NCI-H345 treated with DMSO at 0.1 percent for 48 hours (cell line): Measurements from ENCODE around the gene TRIM41.
"Not testable (repeated sequence)": the region's sequence is repeated elsewhere in the genome, so short reads cannot be mapped to it uniquely, and the experiment has no call there.

Experiments
- DNase-seq: peaks from one replicate; lab custom pipeline; 2025; ENCODE audit not compliant: unreplicated experiment; lab: John Stamatoyannopoulos, UW

Gene TRIM41

DNA sequence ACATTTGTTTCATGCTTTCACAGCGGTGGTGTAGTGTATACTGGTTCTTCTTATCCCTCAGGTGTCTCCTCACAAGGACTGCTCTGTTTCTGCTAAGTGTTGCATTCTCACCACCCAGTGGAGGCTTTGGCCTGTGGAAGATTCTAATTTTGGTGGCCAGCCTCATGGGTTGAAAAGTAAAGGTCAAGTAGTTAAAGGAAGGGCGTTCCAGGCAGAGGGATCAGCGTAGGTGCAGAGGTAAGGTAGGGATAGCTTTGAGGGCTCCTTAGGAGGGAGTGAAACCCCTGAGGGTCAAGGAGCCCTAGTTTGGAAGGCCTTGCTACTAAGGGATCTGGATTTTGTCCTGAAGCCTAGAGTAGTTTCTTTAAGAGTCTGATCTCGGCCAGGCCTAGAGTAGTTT, 25.2 kb downstream of the TRIM41 start:
- no peak for DNase-seq

DNA sequence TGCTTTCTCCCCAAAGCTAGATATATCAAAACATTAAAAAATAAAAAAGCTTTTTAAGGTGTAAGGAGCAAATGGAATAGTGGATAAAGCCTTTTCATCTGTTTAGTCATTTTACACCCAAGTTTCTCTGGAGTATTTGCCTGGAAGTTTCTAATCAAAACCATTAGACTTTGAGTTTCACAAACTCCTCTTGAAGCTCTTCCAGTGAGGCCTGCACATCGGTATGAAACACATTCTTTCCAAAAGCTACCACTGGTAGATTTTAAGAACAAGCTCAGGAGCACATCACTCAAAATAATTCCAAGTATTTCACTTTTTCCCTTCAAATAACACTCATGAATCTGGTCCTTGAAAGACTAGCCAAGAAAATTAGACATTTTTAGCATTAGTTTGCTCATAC, 32.2 kb downstream of the TRIM41 start:
- DNase-seq = no peak

DNA sequence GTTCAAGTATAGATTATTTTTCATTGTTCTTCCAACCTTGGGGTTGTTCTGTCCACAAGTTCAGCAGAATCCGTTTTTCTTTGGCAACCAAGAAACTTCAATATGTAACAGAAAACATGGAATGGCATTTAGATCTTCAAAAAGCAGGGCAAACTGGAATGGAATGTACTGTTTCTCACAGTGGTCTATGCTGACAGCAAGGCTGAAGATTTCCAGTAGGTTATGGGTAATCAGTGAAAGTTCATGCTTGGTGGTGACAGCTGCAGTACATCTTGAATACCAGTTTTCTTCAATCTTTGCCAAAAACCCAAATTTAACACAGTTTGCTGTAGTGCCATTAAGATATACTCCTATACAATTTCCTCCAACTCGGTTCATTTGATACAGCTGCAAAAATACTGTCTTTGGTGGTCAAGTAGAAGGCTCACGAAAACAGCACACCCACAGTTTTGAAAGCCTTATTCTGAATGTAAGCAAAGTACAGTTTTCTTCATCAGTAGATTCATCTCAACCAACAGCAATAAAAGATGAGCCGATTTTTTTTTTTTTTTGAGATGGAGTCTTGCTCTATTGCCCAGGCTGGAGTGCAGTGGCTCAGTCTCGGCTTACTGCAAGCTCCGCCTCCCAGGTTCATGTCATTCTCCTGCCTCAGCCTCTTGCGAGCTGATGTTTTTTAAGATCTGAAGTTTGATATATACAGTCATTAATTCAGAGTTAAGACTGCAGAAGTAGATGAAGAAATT, 32.9 kb downstream of the TRIM41 start:
- DNase-seq = no peak

DNA sequence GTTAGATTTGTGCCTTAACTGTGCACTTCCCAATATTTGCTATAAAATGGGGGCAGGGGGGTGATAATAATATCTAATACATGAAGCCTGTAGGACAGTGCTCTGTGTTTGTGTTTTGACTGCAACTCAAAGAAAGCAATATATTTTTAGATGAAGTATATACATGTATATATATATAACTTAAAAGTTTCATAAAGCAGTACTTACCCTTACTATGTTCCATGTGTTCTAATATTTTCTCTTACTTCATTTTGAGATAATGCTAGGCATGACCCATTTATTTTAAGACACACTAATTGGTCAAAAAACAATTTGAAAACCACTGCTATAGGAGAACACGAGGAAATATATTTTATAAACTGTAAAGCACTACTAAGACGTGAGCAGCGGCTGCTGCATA, 35.5 kb downstream of the TRIM41 start:
- DNase-seq = no peak

DNA sequence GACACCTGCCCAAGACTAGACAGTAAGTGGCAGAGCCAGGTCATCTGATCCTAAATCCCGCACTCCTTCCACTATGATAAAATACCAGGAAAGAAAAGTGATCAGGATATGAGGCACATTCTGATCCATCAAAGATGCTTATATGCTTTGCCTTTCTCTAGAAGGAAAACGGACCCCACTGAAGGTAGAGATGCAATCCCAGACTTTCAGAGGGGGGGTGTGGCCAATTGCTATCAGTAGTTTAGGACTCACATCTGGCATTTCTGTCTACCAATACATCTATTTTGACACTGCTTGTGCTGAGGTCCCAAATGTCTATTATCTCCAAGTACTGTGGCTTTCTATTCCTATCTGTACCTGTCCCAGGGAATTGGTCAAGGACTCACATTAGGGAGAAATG, 36.2 kb downstream of the TRIM41 start:
- no peak for DNase-seq

DNA sequence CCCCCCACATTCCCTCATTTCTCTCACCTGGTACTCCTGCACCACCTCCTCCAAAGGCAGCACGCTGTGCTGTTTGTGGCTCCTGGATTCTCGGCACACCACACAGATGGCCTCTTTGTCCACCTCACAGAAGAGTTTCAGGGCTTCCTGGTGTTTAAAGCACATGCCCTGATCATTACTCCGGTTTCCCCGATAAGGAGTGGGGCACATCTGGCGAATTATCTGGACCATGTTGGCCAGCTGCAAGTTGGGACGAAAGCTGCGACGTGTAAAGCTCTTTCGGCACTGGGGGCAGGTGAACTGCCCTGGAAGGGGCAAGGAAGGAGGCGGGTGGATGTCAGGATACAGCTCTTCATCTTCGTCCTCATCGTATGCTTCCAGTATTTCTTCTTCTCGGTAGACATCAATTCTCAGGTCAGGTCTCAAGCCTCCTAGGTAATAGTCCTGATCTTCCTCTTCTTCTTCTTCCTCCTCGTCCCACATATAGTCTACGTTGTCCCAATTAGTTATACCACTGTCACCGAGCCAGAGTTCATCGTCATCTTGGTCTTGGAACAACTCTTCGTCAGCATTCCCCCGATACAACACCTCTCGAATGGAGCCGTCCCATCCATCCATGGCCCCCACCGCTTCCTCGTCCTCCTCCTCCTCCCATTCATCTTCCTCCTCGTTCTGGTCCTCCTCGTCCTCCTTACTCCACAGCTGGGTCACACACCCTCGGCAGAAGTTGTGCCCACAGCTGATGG, 37.1 kb downstream of the TRIM41 start:
- no peak for DNase-seq

DNA sequence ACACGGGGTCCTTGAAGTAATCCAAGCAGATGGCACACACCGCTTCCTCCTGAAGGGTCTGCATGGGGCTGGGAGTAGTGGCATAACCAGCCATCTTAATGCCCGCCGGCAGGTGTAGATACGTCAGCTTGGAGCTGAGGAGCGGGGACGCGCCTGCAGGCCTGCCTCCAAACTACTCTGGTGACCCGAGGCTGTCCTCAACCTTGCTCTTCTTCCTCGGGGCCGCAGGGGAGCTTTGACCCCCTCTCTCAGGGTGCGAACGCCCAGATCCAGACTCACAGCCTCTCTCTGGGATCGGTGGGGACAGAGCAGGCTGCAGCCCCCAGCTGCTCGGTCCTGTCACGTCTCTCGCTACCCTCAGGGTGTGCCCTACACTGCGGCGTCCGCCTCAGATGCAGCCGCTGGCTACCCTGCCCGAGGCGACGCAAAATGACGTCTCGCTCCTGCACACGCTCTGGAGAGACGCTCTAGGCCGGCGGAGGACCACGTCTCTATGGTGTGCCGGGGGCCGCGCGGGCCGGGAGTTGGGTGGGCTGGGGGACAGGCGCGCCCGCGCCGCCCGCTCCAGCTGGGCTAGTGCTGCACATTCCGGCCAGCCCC, 37.7 kb downstream of the TRIM41 start, which contains the start of gene TRIM52:
TRIM52 (minus strand) TSS at position 424 of the 600 bp plus-strand sequence; CDS start at position 94, 330 bp downstream.
- no peak for DNase-seq

DNA sequence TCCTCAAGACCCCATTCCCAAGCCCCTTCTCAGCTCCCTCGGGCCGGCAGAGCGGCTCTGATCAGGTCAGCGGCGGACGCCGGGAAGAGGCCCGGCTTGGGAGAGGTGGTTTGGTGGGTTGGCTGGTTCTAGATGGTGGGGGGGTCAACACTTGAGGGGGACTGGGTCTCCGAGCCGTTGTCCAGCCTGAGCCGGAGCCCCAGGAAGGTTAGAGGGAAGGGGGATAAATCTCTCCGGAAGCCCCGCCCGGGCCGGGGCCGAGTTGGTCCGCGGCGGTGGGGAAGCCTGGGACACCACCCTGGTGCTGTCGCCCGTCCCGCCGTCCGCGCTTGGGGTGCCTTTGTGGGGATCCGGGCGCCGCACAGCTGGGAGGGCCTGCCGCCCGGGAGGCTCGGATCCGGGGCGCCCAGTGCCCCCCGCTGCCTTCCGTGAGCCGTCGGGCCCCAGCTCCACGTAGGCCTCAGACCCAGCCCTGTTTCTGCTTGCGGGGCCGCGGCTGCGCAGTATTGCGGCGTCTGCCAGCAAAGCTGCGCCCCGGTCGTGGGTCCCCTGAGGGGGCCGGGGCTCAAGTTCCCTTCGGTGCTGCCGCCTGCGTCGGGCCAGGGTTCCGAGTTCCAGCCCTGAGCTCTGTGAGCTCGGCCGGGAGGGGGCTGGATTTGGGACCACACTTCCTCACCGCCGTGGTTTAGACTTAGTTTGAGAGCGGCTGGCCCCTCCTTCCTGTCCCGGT, 38.4 kb downstream of the TRIM41 start:
- no peak for DNase-seq

DNA sequence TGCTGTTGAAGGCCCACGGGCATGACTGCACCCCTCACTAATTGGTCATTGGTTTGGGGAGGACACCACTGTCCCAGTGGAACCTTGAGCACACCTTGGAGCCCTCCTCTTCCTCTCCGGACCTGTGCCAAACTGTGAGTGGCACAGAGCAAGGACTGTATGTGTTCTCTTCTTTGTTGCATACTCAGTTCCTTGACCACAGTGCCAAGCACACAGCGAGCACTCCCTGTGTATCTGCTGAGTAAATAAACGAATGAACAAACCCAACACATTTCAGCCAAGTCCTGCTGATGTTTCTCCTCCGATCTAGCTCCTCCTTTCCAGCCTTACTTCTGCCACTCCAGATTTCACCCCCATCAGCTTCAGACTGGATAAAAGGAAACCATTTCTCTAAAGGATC, 40.6 kb downstream of the TRIM41 start:
- DNase-seq = no peak

DNA sequence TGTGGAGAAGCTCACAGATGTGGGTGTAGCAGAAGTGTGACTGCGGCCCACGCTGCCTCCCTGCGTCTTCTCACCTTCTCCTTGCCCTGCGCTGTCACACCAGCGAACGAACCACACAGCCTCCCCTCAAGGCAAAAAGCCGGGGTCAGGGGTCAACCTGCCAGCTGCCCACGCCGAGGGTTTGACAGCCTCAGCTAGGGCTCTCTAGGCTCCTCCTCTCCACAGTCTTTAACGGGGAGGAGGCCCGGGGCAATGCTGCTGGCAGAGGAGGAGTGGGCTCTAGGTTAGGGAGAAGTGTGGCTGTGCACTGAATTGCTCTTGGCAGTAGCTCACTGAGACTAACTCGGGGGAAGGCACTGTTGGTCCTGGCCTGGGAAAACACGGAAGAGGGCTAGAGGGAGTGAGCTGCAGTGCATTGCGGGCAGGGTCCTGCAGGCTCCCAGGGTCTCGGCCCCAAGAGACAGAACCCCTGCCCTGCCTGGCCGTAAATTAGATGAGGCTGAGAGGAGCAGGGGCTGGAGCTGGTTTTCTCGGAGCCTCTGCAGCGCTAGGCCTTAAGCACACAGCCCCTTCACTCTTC, 42.1 kb downstream of the TRIM41 start:
- no peak for DNase-seq

DNA sequence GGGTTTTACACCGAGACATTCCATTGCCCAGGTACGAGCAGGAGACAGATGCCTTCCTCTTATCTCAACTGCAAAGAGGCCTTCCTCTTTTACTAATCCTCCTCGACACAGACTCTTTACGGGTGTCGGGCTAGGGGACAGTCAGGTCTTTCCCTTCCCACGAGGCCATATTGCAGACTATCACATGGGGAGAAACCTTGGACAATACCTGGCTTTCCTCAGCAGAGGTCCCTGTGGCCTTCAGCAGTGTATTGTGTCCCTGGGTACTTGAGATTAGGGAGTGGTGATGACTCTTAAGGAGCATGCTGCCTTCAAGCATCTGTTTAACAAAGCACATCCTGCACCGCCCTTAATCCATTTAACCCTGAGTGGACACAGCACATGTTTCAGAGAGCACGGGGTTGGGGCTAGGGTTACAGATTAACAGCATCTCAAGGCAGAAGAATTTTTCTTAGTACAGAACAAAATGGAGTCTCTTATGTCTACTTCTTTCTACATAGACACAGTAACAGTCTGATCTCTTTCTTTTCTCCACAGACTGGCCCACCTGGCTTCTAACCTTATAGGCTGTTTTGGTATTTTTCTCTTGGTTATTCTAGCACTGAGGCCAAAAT, 44.3 kb downstream of the TRIM41 start:
- DNase-seq = not testable (repeated sequence)

DNA sequence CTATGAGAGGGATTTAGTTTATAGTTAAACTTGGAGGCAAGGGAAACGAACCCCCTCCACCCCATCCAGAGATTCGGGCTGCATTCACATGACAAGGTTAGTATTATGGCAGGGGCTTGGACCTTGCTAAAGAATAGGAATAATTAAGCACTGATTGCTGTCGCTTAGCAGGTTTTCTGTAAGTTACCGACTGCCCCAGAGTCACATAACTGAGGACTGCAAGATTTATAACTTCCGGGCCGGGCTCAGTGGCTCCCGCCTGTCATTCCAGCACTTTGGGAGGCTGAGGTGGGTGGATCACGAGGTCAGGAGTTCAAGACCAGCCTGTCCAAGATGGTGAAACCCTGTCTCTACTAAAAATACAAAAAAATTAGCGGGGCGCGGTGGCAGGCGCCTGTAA, 44.8 kb downstream of the TRIM41 start:
- not testable (repeated sequence) for DNase-seq

DNA sequence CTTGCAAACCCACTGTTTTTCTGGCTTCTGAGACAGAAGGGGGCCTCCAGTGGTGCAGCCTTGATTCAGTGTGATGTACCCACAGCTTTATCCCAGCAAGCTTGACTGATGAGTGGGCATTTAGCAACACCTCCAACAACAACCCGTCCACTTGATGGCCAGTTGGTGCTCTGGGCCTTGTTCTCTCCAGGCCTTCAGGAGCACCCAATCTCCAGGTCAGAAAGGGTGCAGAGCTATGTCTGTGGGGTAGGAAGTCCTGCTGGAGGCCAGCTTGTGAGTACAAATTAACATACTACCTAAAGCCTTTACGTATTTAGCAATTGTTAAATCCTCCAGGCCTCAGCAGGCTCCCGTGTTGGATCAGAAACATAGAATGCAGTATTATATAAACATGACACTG, 48.0 kb downstream of the TRIM41 start:
- DNase-seq = no peak

DNA sequence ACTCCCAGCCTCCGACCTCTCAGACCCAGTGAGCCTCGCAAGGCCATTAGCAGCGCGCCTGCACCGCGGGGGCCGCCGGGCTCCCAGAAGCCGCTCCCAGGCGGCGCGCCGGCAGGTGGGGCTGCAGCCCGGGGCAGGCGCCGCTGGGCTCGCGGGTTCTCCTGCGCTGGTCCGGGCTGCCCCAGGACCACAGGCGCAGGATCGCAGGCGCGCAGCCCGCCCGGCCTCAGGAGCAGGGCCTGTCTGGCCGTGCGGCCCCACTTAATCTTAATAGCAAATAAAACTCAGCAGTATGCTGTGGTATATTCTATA, 50.3 kb downstream of the TRIM41 start:
- DNase-seq = not testable (repeated sequence)

DNA sequence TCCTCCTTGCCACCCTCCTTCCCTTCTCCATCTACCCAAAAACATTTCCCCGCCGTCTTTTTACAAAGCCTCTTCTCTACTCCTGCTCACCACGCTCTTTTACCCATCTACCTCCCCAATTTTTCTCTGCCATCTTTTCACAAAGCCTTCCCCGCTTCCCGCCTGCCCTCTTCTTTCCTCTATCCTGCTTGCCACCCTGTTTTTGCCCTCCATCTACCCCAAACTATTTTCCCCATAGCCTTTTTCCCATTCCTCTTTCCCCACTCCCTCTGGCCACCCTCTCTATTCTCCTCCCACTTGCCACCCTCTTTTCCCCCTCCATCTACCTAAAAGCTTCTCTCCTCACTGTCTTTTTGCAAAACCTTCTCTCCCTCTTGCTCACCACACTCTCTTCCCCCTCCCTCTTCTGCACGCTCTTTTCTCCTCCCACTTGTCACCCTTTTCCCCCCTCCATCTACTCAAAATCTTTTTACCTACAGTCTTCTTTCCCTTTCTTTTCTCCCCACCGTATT, 57.2 kb downstream of the TRIM41 start:
- DNase-seq = no peak

DNA sequence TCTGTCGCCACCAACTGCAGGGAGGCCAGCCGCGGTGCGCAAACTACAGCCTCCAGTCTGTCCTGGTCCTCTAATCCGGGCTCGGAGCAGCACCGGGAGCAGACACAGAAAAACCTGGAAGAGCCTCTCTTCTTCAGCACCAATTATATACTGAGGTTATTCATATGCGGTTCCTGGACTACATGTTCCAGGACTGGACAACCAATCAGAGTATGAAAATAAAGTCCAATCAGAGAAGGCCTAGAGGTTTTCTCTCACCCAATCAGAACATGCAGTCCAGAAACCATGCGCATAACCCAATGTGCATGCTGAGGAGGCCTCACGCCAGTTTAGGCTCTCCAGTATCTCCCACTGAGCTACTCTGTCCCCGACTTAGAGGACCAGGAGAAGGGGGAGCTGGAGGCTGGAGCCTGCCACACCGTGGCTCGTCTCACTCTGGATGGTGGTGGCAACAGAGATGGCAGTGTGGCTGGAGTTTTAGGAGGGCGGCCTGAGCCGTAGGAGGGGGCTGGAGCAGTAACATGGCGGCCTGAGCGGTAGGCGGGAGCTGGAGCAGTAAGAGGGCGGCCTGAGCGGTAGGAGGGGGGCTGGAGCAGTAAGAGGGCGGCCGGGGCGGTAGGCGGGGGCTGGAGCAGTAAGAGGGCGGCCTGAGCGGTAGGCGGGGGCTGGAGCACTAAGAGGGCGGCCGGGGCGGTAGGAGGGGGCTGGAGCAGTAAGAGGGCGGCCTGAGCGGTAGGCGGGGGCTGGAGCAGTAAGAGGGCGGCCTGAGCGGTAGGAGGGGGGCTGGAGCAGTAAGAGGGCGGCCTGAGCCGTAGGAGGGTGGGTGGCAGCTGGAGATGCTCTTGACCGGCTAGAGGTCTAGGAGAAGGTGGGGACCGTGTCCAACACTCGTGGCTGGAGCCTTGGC, 58.2 kb downstream of the TRIM41 start:
- no peak for DNase-seq

DNA sequence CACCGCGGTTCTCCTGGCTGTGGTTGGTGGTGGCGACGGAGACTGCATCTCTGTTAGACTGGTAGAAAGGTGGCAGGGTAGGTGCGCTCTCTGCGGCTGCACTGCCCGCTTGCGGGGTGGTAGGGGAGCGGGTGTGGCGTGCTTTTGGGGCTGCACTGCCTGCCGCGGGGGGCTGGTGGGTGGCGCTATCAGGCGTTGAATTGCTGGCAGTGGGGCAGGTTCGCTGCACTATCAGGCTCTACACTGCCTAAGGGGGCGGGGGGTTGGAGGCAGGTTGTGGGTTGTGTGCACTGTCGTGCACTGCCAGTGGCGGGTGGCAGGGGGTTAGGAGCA, 58.9 kb downstream of the TRIM41 start:
- DNase-seq = no peak

DNA sequence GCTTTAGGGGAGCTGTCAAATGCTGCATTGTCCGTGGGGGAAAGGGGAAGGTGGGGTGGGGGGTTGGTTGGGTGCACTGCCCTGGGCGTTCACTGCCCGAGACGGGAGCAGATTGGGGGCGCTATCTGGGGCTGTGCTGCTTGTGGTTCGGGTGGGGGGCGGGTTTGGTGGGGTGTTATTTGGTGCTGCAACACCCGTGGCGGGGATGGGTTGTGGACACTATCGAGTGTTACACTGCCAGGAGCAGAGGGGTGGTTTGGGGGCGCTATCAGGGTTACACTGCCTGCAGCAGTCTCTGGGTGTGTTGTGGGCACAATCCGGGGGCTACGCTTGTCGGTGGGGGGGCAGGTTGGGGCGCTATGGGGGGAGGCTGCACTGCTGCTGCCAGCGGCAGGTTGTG, 59.3 kb downstream of the TRIM41 start:
- not testable (repeated sequence) for DNase-seq

DNA sequence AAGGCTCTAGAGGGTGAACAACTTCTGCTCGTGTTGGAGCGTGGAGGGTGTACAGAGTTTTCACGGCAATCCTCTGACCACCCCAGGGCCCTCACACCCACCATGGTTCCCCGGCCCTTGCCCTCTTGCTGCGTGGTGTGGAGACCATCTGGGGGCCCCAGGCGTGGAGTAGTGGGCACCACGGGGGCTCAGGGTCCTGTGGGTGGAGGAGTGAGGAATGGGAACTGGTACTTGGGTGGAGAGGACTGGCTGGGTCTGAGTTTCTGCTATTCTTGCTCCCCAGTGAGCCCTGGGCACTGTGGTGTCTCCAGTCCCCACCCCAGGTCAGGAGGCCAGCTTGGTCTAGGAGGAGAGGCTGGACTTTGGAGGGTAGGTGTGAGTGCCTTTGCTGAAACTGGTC, 59.8 kb downstream of the TRIM41 start:
- DNase-seq = no peak

DNA sequence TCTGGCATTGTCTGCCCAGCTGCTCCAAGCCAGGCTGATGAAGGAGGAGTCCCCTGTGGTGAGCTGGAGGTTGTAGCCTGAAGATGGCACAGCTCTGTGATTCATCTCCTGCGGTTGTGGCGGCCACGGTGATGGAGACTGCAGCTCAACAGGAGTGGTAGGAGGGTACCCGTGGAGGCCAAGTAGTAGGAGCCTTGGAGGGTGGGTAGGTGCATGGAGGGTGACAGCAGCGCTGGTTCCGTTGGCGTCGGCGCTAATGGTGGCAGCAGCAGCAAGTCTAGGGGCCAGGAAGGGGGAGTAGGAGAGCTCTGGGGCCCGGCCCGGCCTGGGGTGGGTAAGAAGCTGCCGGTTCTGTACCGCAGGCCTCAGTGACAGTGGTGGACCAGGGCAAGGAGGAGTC, 60.3 kb downstream of the TRIM41 start:
- DNase-seq = no peak
